HepG2 (cell line): Measurements from ENCODE around the gene CTSZ. TPM values are rescaled to one million over a fixed set of nuclear protein-coding genes. Genes with fewer than 3 reads are reported as not detected.
A peak's percentile ranks its signal among the peaks of the same experiment; 100 is the strongest.

Experiments
- AKAP8 ChIP-seq: sonication (generic); formaldehyde crosslinking; IDR thresholded peaks from 2 replicates; pipeline ENCODE4 v1.5.1; 2020; ENCODE audit warnings: mild to moderate bottlenecking, missing genetic modification reagents
- ARNTL ChIP-seq: sonication (generic); formaldehyde crosslinking; IDR thresholded peaks from 2 replicates; pipeline ENCODE4 v1.4.0; 2020; ENCODE audit warnings: mild to moderate bottlenecking, missing genetic modification reagents
- HNF1A ChIP-seq, 2 experiments: sonication (generic) in 1 of 2; formaldehyde crosslinking in 1 of 2; IDR thresholded peaks; 2 replicates each; pipeline versions ENCODE4 v1.4.0 to v1.6.1; 2016 to 2020; ENCODE audit warnings: borderline replicate concordance in 1 of 2, low read depth in 1 of 2, mild to moderate bottlenecking in 1 of 2, missing genetic modification reagents in 1 of 2
- HNRNPUL1 ChIP-seq: fragments of 200-400 bp; formaldehyde crosslinking; IDR thresholded peaks from 2 replicates; pipeline ENCODE4 v1.6.1; 2017; ENCODE audit warnings: low read depth, mild to moderate bottlenecking, low read length, moderate library complexity
- KAT7 ChIP-seq: IDR thresholded peaks from 2 replicates; pipeline ENCODE4 v1.6.1; 2018; ENCODE audit warnings: borderline replicate concordance, missing compliant biosample characterization
- MAZ ChIP-seq, 2 experiments: sonication (generic) in 1 of 2; formaldehyde crosslinking in 1 of 2; IDR thresholded peaks; 2 replicates each; pipeline versions ENCODE4 v1.5.0 to v1.6.1; 2012 to 2020; ENCODE audit warnings: low read depth in 2 of 2, mild to moderate bottlenecking in 2 of 2, borderline replicate concordance in 1 of 2, improper control_type of control experiment in 1 of 2, low read length in 1 of 2, missing genetic modification reagents in 1 of 2, moderate library complexity in 1 of 2
- MLLT10 ChIP-seq: sonication (generic); formaldehyde crosslinking; IDR thresholded peaks from 2 replicates; pipeline ENCODE4 v1.4.0; 2020; ENCODE audit warnings: missing genetic modification reagents
- SOX6 ChIP-seq, 2 experiments: fragments of 450-650 bp in 1 of 2; sonication (generic) in 1 of 2; formaldehyde crosslinking in 1 of 2; IDR thresholded peaks; 2 replicates each; pipeline versions ENCODE4 v1.4.0 to v1.6.1; 2017 to 2020; ENCODE audit warnings: antibody characterized with exemption in 1 of 2, mild to moderate bottlenecking in 1 of 2, missing genetic modification reagents in 1 of 2
- SRF ChIP-seq: IDR thresholded peaks from 2 replicates; pipeline ENCODE4 v1.6.1; 2011; ENCODE audit warnings: mild to moderate bottlenecking, low read depth, low read length, moderate library complexity
- TEAD3 ChIP-seq: optimal IDR thresholded peaks from 2 replicates; pipeline ENCODE3; 2016; ENCODE audit warnings: borderline replicate concordance
- ZNF335 ChIP-seq: sonication (generic); formaldehyde crosslinking; IDR thresholded peaks from 2 replicates; pipeline ENCODE4 v1.4.0; 2020; ENCODE audit warnings: missing genetic modification reagents
- ZNF839 ChIP-seq: sonication (generic); formaldehyde crosslinking; IDR thresholded peaks from 2 replicates; pipeline ENCODE4 v1.4.0; 2020; ENCODE audit warnings: missing genetic modification reagents, mild to moderate bottlenecking, borderline replicate concordance
- polyA plus RNA-seq, 8 experiments: library from polyadenylated mRNA; depleted of rRNA in 3 of 8; stranded (reverse) in 7 of 8; unstranded in 1 of 8; fragments of >200 nt; fragmentation: Illumina TruSeq in 4 of 8; extraction: Trizol in 4 of 8; gene quantifications; 2 replicates each; pipeline versions ENCODE4 v1.2.1 to v1.2.3, GENCODE V29; 2011 to 2016; ENCODE audit warnings: low read depth in 4 of 8, missing spikeins in 1 of 8, mixed read lengths in 1 of 8; ENCODE audit not compliant: insufficient read depth in 1 of 8
- total RNA-seq, 5 experiments: library from RNA; depleted of rRNA; stranded (reverse); fragments of >200 nt; fragmentation: Illumina TruSeq; extraction: Trizol; gene quantifications; 2 replicates each; pipeline ENCODE4 v1.2.3, GENCODE V29; 2016; ENCODE audit warnings: low read depth in 1 of 5
- TF ChIP-seq, protein P1 (sequence below): sonication (generic); formaldehyde crosslinking; IDR thresholded peaks from 2 replicates; pipeline ENCODE4 v1.5.0; 2020; ENCODE audit warnings: mild to moderate bottlenecking, missing genetic modification reagents, borderline replicate concordance
- TF ChIP-seq, protein P2 (sequence below): IDR thresholded peaks from 2 replicates; pipeline ENCODE4 v1.6.1; 2016

Gene CTSZ
- total and polyA plus RNA-seq, 2 of the 13 experiments (the other 11 are each of a cell fraction or from before 2014, with no cell fraction given) = 0.33 TPM; not detected in 1

DNA sequence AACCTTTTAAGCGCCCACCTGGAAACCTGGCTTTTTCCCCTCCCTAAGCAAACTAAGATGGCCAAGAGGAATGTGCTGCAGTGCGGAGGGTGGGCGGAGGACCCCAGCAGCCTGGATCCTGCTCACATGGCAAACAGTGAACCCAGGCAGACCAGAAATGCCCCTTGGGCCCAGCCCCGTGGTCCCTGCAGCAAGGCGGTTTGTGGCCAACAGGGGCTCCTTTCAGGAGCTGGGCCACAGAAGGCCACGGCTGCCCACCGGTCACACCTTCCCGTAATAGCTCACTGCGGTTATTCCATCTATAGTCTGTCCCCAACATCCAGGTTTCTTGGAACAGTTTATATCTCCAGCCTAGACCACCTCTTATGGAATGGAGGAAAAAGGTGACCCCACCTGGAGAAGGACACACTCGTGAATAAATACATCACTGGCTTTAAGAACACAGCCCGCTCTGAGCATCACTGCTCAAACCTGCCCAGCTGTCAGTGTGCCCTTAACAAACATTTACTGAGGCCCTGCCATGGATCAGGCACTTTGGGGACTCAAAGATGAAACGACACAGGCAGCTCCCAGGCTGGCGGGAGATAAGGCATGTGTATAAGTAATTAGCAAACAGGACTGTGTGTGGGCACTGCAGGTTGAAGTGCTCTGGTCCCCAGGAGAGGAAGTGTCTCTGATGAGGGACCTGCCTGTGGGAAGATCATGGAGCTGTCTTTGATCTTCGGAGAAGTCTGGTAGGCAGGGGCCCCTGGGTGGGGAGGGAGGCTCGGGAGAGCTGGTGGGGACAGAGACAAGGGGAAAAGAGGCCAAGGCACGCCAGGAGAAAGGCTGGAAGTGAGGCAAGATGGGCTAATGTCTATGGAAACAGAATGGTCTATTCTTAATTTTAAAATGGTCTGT is 9.0 kb upstream of the CTSZ start (continued):
- TF ChIP-seq, protein P1, sequence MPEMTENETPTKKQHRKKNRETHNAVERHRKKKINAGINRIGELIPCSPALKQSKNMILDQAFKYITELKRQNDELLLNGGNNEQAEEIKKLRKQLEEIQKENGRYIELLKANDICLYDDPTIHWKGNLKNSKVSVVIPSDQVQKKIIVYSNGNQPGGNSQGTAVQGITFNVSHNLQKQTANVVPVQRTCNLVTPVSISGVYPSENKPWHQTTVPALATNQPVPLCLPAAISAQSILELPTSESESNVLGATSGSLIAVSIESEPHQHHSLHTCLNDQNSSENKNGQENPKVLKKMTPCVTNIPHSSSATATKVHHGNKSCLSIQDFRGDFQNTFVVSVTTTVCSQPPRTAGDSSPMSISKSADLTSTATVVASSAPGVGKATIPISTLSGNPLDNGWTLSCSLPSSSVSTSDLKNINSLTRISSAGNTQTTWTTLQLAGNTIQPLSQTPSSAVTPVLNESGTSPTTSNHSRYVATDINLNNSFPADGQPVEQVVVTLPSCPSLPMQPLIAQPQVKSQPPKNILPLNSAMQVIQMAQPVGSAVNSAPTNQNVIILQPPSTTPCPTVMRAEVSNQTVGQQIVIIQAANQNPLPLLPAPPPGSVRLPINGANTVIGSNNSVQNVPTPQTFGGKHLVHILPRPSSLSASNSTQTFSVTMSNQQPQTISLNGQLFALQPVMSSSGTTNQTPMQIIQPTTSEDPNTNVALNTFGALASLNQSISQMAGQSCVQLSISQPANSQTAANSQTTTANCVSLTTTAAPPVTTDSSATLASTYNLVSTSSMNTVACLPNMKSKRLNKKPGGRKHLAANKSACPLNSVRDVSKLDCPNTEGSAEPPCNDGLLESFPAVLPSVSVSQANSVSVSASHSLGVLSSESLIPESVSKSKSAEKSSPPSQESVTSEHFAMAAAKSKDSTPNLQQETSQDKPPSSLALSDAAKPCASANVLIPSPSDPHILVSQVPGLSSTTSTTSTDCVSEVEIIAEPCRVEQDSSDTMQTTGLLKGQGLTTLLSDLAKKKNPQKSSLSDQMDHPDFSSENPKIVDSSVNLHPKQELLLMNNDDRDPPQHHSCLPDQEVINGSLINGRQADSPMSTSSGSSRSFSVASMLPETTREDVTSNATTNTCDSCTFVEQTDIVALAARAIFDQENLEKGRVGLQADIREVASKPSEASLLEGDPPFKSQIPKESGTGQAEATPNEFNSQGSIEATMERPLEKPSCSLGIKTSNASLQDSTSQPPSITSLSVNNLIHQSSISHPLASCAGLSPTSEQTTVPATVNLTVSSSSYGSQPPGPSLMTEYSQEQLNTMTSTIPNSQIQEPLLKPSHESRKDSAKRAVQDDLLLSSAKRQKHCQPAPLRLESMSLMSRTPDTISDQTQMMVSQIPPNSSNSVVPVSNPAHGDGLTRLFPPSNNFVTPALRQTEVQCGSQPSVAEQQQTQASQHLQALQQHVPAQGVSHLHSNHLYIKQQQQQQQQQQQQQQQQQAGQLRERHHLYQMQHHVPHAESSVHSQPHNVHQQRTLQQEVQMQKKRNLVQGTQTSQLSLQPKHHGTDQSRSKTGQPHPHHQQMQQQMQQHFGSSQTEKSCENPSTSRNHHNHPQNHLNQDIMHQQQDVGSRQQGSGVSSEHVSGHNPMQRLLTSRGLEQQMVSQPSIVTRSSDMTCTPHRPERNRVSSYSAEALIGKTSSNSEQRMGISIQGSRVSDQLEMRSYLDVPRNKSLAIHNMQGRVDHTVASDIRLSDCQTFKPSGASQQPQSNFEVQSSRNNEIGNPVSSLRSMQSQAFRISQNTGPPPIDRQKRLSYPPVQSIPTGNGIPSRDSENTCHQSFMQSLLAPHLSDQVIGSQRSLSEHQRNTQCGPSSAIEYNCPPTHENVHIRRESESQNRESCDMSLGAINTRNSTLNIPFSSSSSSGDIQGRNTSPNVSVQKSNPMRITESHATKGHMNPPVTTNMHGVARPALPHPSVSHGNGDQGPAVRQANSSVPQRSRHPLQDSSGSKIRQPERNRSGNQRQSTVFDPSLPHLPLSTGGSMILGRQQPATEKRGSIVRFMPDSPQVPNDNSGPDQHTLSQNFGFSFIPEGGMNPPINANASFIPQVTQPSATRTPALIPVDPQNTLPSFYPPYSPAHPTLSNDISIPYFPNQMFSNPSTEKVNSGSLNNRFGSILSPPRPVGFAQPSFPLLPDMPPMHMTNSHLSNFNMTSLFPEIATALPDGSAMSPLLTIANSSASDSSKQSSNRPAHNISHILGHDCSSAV (CRISPR knock-in tag) = no peak
- TF ChIP-seq ZNF335 (CRISPR knock-in tag) = no peak
- TF ChIP-seq HNF1A (IDR thresholded peaks at IDR 0.05; ENCODE audit: low read depth) = peak; percentile 69
- peak; percentile 93 for TF ChIP-seq HNF1A (CRISPR knock-in tag; IDR thresholded peaks at IDR 0.05; ENCODE audit: borderline replicate concordance)
- TF ChIP-seq HNRNPUL1 = no peak
- TF ChIP-seq, protein P2, sequence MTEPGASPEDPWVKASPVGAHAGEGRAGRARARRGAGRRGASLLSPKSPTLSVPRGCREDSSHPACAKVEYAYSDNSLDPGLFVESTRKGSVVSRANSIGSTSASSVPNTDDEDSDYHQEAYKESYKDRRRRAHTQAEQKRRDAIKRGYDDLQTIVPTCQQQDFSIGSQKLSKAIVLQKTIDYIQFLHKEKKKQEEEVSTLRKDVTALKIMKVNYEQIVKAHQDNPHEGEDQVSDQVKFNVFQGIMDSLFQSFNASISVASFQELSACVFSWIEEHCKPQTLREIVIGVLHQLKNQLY (CRISPR knock-in tag) = peak; percentile 91; the same call in 1 of the 2 replicates
- peak; percentile 58; the same call in 1 of the 2 replicates for TF ChIP-seq AKAP8 (CRISPR knock-in tag)
- TF ChIP-seq SOX6 (IDR thresholded peaks at IDR 0.05) = no peak
- TF ChIP-seq SOX6 (CRISPR knock-in tag; IDR thresholded peaks at IDR 0.05) = no peak
- TF ChIP-seq TEAD3 (CRISPR knock-in tag) = peak; percentile 83
- peak; percentile 5; the same call in 1 of the 2 replicates for TF ChIP-seq SRF
- TF ChIP-seq ZNF839 (CRISPR knock-in tag) = no peak
- 0 out of 2 replicates have a peak, but pooled peaks have one; percentile 15 for TF ChIP-seq KAT7 (CRISPR knock-in tag)
- TF ChIP-seq MAZ (IDR thresholded peaks at IDR 0.05; ENCODE audit: borderline replicate concordance, low read depth, low read length) = no peak
- TF ChIP-seq MAZ (CRISPR knock-in tag; IDR thresholded peaks at IDR 0.05; ENCODE audit: low read depth) = peak; percentile 66
- peak; percentile 85 for TF ChIP-seq ARNTL (CRISPR knock-in tag)
- no peak for TF ChIP-seq MLLT10 (CRISPR knock-in tag)
